GM19238 (cell line): Measurements from ENCODE around the gene FMN1.
"Not testable (repeated sequence)": the region's sequence is repeated elsewhere in the genome, so short reads cannot be mapped to it uniquely, and the experiment has no call there.

Source experiments
- DNase-seq: peaks from one replicate; pipeline ENCODE4 v3.0.0; 2011; ENCODE audit warnings: low spot score; ENCODE audit not compliant: insufficient read length

FMN1 gene

GRCh38 chr15:32864841-32865240, 329.7 kb downstream of the FMN1 start:
- no peak for DNase-seq

- DNase-seq, result no peak
These were observed 330.5 kb downstream of the FMN1 start for GRCh38 chr15:32864051-32864450.

- peak; percentile 12 for DNase-seq
These were observed 332.8 kb downstream of the FMN1 start for GRCh38 chr15:32861761-32862160.

GRCh38 chr15:32861174-32861573, 333.3 kb downstream of the FMN1 start:
- DNase-seq, result no peak

- DNase-seq, result no peak
These were observed 334.5 kb downstream of the FMN1 start for GRCh38 chr15:32859996-32860395.

DNA sequence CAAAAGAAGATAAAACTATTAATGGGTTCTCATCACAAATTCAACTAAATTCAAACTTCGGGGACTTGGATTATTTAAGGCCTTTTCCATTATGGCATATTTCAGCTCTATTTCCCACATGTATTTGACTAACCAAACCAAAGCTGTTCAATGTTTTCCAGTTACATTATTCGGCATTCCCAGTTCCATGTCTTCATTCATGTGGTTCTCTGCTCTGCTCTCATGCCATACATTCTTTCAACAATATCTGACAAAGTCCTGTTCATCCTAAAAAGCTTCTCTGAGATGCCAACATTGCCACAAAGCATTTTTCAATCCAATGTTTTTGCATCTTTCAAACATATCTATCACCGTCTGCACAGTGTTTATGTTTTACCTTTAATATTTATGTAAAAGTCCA, 335.3 kb downstream of the FMN1 start:
- DNase-seq, result no peak

GRCh38 chr15:32857732-32858131, 336.8 kb downstream of the FMN1 start:
- DNase-seq, result no peak

GRCh38 chr15:32856753-32857152, 337.8 kb downstream of the FMN1 start:
- no peak for DNase-seq

- no peak for DNase-seq
These were observed 338.6 kb downstream of the FMN1 start for GRCh38 chr15:32855942-32856341.

DNA sequence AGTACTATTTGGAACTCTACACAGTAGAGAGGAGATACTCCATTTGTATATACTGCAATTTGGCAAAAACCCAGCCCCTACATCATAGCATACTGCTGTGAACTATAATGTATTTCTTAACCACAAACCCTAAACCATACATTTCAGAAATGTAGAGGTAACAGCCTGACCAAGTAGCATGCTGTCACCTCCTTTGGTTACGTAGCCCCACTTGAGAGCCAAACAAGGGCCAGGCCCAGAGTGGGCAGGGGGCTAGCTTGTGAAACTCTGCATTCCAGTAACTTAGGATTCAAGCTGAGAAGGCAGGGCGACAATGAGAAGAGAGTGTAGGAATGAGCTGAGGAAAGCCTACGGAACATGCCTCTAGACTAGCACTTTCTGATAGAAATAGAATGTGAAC, 340.9 kb downstream of the FMN1 start:
- DNase-seq, result no peak

DNA sequence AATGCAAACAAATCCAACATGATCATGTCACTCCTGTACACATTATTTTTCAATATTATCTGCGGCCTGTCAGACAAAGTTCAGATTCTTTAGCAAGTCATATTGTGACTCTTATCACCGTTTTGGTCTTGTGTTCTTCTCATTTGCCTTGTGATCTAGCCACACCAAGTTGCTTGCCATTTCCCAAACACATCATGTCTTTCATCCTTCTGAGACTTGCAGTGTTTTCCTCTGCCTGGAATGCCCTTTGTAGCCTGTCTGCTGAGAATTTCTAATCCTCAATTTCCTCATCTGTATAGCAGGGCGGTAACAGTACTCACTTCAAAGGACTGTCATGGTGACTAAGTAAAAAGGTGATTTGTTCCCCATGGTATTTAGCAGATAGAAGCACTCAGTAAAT, 341.7 kb downstream of the FMN1 start:
- DNase-seq, result no peak

GRCh38 chr15:32852017-32852416, 342.5 kb downstream of the FMN1 start:
- no peak for DNase-seq

GRCh38 chr15:32851572-32851971, 342.9 kb downstream of the FMN1 start:
- no peak for DNase-seq

- no peak for DNase-seq
These were observed 344.5 kb downstream of the FMN1 start for GRCh38 chr15:32849769-32850668.

GRCh38 chr15:32846671-32847070, 347.8 kb downstream of the FMN1 start:
- DNase-seq, result not testable (repeated sequence)

DNA sequence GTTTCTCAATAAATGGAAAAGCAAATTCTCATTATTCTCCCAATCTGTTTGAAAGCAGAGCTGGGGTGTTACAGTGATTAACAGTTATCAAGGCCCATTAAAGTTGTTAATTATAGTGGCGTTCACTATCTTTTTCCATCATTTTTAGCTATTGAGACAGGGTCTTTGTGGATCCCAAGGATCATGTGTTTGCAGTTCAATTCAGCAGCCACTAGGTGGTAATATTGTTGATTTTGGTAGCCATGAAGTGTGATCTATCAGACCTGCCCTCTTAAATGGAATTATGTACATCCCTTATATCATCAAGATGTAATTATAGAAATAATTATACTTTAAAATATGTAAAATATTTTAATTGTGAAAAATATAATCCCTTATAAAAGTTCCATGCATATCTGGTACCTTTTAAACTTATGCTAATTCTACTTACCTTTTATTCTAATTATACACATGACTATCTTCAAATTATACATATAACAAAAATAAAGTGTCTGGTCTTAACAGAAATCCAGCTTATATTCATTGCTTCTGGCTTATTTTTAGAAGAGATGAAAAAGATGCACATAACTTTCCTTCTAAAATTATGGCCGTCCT, 350.3 kb downstream of the FMN1 start:
- DNase-seq, result peak; percentile 11

- DNase-seq, result no peak
These were observed 351.2 kb downstream of the FMN1 start for GRCh38 chr15:32843219-32843815.

- DNase-seq, result no peak
These were observed 352.4 kb downstream of the FMN1 start for GRCh38 chr15:32842081-32842480.

DNA sequence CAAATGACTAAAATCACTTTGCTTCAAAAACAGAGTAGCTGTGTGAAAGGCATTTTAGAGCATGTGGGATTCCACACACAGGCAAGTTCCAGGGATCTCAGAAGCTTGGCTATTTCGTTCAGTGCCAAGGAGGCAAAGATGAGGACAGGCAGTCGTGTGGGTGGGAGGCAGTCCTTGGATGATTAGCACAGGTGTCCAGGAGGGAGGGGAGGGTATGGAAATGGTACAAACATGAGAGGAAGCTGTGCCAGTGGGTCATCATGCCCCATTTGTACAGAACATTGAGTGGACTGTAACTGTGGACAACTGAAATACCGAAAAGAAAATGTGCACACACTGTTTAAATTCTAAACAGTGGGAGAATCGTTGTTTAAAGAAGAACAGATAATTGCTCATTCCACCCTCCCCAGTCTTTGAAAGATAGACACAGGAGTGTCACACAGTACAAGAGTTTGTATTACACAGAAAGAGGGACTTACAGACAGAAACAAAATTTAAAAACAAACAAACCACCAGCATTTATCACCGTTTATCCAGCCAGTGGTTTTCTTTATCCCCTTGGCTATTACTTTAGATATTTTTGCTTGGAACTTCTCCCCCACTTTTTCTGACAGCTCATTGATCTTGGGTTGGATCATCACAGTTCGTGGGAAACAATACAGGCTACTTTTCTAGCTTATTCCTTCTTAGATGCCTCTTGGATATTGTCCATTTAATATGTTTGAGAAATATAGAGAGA, 353.8 kb downstream of the FMN1 start:
- no peak for DNase-seq

GRCh38 chr15:32838820-32839219, 355.7 kb downstream of the FMN1 start:
- DNase-seq, result no peak

DNA sequence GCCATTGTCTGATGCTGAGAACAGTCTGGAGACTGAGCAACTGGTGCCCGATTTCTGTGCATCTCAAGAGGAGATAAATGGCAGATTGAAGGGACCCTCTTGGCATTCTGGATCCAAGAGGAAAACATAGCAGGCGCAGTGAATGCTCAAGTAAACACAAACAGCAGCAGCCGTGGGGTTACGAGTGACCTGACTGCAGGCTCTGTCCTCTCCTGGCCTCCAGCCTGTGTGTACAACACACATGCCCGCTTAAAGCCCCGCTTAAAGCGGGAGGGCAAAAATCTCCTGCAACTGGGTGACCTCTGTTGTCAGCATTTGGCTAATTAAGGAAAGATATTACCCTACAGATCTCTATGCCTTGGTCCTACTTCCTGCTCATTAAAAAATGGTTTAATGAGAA, 356.2 kb downstream of the FMN1 start:
- DNase-seq, result no peak

GRCh38 chr15:32837935-32838334, 356.6 kb downstream of the FMN1 start:
- no peak for DNase-seq
